ENCODE data around the gene NFYA.

DNA sequence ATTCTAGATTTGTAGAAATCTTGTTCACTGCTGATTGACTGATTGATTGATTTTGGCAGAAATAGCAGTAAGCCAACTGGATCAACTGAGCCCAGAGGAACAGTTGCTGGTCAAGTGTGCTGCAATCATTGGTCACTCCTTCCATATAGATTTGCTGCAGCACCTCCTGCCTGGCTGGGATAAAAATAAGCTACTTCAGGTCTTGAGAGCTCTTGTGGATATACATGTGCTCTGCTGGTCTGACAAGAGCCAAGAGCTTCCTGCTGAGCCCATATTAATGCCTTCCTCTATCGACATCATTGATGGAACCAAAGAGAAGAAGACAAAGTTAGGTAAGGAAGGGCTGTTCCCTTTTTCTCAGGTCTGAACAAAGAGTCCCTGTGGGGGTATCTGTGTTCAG is 50.1 kb downstream of the NFYA start:
- TF ChIP-seq, protein P1, sequence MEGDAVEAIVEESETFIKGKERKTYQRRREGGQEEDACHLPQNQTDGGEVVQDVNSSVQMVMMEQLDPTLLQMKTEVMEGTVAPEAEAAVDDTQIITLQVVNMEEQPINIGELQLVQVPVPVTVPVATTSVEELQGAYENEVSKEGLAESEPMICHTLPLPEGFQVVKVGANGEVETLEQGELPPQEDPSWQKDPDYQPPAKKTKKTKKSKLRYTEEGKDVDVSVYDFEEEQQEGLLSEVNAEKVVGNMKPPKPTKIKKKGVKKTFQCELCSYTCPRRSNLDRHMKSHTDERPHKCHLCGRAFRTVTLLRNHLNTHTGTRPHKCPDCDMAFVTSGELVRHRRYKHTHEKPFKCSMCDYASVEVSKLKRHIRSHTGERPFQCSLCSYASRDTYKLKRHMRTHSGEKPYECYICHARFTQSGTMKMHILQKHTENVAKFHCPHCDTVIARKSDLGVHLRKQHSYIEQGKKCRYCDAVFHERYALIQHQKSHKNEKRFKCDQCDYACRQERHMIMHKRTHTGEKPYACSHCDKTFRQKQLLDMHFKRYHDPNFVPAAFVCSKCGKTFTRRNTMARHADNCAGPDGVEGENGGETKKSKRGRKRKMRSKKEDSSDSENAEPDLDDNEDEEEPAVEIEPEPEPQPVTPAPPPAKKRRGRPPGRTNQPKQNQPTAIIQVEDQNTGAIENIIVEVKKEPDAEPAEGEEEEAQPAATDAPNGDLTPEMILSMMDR (conservative IDR thresholded peaks at IDR 0.05): no peak
- TF ChIP-seq EZH2 (IDR thresholded peaks at IDR 0.05; ENCODE audit: low read depth): no peak
